CD1c-positive myeloid dendritic cell (primary cell): Measurements from ENCODE around the gene OASL.

Experiments used
- DNase-seq: peaks from one replicate; pipeline ENCODE4 v3.0.0-alpha.2; 2016; ENCODE audit errors: extremely low spot score

Gene OASL

DNA sequence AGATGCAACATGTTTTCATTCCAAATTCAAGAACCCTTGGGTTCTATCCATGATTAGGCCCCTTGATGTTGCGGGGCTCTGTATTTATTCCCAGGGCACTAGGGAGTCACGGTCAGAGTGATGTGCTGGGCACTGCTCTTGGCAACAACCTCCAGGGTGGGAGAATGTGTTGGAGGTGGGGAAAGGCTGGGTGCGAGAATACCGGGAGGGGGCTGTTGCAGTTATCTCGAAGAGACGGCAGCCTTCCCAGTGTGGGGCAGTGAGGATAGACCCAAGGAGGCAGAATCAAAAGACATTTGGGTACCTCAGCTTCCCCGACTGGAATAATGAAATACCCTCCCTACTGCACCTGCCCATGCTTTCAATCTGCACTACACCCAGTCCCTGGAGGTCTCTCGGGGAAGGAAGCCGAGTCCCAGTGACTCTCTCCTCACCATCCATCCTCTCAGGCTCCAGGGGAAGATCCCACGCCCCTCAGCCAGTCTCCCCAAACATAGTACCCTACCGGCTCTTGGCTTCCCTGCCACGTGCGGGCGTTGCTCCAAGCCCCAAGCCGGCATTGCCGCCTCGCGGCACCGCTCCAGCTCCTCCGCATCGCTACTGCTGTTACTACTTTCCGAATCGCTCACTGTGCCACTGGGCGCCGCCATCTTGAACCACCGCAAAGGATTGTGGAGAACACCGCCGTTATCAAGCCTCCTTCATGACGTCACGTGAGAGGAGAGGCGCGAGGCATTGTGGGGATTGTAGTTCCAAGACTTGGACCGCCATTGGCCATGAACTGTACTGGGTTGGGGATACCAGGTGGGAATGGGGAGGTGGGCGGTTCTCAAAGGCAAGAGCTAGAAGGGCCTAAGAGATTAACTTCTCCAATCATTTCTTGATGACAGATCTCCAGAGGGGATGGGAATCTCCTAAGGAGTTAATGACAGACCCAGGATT lies 22.9 kb downstream of the OASL start, which contains the start of gene C12orf43:
Gene C12orf43 (minus strand): TSS at position 663 of the 942 bp plus-strand sequence. CDS start 13 bp downstream, at position 650.
- peak; percentile 94 for DNase-seq

DNA sequence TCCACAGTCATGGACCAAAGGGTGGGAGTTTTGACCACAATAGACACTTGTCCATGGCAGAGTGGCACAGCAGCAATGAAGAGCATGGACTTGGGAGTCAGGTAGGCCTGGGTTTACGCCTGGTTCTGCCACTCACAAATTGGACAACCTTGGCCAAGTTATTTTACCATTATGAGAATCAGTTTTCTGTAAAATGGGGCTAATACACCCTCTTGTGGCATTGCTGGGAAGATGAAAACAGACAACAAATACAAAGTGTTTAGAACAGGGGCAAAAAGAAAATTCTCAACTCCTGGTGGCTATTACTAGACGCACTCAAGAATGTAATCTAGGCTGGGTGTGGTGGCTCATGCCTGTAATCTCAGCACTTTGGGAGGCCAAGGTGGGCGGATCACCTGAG lies 25.3 kb downstream of the OASL start:
- no peak for DNase-seq

- no peak for DNase-seq
These were observed 27.2 kb downstream of the OASL start for GRCh38 chr12:121011820-121012219.

DNA sequence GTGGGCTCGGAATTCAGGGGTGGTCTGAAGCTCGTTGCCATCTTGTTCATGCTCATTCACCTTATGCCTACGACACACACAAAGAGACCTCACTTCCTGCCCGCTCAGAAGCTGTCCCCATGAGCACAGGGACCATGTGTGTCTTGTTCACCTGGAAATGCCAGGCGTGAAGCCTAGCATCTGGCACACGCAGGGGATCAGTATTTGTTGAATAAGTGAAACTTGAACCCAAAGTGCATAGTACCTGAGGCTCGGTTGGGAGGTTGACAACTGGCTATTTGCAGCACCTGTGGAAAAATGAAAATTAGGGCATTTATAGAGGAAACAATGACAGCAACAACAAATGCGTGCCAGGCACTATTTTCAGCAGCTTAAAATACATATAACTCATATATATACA lies 28.2 kb downstream of the OASL start:
- DNase-seq, result no peak

GRCh38 chr12:121009741-121010140 lies 29.3 kb downstream of the OASL start:
- no peak for DNase-seq

- DNase-seq, result no peak
These were observed 30.5 kb downstream of the OASL start for GRCh38 chr12:121008347-121009098.

DNA sequence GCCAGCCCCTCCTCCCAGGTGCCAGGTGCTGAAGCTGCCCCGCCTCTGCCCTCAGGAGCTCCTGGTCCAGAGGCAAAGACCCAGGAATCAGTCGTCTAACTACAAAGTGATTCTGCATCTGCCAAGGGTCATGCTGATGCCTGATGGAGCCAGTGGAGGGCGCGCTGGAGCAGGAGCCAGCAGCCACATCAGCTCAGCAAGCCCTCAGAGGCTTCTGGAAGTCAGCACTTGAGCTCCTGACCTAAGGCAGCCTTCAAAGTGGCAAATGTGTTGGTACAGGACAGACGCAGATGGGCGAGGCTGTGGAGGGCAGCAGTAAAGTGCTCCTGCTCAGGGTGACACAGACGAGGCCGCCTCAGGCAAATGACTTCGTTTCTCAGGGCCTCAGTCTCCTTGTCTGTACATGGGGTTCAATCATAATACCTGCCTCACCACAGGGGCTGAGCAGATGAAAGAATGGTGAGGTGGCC lies 33.7 kb downstream of the OASL start:
- DNase-seq, result peak; percentile 59

GRCh38 chr12:121004253-121004815 lies 34.7 kb downstream of the OASL start:
- DNase-seq, result no peak

- no peak for DNase-seq
These were observed 35.4 kb downstream of the OASL start for GRCh38 chr12:121003650-121004049.

- DNase-seq, result no peak
These were observed 37.1 kb downstream of the OASL start for GRCh38 chr12:121001841-121002483.

DNA sequence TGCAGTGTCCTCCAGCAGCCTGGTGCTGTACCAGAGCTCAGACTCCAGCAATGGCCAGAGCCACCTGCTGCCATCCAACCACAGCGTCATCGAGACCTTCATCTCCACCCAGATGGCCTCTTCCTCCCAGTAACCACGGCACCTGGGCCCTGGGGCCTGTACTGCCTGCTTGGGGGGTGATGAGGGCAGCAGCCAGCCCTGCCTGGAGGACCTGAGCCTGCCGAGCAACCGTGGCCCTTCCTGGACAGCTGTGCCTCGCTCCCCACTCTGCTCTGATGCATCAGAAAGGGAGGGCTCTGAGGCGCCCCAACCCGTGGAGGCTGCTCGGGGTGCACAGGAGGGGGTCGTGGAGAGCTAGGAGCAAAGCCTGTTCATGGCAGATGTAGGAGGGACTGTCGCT lies 38.0 kb downstream of the OASL start:
- DNase-seq, result no peak

GRCh38 chr12:121000530-121000929 lies 38.5 kb downstream of the OASL start:
- no peak for DNase-seq

GRCh38 chr12:120999191-121000120 lies 39.6 kb downstream of the OASL start:
- no peak for DNase-seq

GRCh38 chr12:120998435-120998834 lies 40.6 kb downstream of the OASL start:
- no peak for DNase-seq

GRCh38 chr12:120997448-120997847 lies 41.6 kb downstream of the OASL start:
- no peak for DNase-seq

DNA sequence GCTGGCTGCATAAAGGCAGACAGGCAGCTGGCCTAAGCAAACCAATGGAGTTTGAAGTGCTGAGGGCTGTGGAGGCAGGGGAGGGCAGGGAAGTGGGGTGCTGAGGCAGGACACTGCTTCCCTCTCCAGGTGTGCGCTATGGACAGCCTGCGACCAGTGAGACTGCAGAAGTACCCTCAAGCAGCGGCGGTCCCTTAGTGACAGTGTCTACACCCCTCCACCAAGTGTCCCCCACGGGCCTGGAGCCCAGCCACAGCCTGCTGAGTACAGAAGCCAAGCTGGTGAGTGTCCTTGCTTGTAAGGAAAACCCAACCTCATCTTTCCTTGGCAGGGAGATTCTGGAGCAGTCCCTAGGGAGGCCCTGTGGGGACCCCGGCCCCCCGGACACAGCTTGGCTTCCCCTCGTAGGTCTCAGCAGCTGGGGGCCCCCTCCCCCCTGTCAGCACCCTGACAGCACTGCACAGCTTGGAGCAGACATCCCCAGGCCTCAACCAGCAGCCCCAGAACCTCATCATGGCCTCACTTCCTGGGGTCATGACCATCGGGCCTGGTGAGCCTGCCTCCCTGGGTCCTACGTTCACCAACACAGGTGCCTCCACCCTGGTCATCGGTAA lies 42.8 kb downstream of the OASL start:
- no peak for DNase-seq

DNA sequence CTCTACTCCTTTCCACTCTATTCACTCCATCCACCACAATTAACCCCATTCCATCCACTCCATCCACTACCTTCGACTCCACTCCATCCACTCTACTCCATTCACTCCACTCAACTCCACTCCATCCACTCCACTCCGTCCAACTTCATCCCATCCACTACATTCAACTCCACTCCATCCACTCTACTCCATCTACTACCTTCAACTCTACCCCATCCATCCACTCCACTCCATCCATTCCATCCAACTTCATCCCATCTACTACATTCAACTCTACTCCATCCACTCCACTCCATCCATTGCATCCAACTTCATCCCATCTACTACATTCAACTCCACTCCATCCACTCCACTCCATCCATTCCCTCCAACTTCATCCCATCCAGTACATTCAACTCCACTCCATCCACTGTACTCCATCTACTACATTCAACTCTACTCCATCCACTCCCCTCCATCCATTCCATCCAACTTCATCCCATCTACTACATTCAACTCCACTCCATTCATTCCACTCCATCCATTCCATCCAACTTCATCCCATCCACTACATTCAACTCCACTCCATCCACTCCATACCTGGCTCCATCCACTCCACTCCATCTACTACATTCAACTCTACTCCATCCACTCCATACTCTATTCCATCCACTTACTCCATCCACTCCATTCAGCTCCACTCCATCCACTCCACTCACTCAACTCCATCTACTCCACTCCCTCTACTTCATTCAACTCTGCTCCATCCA lies 44.3 kb downstream of the OASL start:
- no peak for DNase-seq

GRCh38 chr12:120994059-120994458 lies 45.0 kb downstream of the OASL start:
- DNase-seq, result no peak

GRCh38 chr12:120993496-120993895 lies 45.5 kb downstream of the OASL start:
- no peak for DNase-seq

DNA sequence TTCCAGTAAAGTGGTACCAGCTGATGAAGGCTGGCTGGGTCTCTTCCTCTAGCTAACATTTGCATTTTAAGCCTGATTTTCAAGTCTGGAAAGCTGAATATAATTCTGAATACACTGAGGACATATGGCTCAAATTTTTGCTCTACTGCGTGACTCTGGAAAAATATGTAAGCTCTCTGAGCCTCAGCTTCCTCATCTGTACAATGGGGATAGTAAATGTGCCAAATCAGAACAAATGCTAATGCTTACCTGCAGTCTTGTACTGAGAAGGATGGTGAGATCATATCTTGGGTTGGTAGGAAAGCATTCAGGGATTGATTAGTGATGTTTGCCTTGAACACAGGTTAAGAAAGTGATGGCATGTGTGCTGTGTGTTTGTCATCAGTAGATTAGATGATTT lies 46.1 kb downstream of the OASL start:
- no peak for DNase-seq
